ENCODE results near the gene CD300LD.
"Not testable (repeated sequence)": the region's sequence is repeated elsewhere in the genome, so short reads cannot be mapped to it uniquely, and the experiment has no call there.

The CD300LD gene

DNA sequence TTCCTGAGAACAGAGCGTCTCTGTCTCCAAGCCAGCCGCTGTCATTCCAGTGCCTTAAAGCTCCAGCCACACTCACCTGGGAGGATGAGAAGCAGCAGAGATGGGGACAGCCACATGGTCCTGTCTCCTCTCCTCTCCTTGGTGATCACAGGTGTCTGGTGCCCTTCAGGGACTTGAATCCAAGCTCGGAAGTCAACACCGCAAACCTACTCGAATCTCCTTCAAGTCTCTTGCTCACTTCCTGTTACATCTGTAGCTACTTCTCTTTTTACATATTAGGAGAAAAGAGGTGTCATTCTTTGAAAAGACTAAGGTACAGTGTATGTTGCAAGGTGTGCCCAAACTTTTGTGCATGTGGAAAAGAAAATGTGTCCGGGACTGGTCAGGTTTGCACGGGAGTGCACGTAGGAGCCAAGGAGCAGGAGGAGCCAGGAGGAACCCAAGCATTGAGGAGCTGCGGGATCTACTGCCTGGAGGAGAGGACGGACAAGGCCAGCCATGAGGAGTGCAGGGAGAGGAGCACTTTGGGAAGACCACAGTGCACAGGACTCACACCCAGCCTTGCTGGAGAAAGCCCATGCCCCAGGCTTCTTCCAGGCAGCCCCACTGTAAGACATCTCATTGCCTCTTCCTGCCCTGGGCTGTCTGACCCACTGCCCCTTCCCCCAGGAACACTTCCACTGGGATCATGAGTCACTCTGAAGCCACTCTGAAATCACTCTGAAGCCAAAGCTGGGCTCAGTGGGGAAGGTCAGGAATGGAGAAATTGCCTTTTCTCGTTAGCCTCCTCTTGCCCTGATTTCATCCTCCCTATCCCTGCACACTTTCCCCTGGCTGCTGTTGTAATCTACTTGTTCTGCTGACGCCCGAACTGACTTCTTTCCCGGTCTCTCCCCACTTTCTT lies at the start of gene CD300LD:
TSS of gene CD300LD (minus strand) at position 197 of the 904 bp plus-strand sequence. CDS start at position 116, 81 bp downstream.
- H3K27ac ChIP-seq, result no peak within 1 kb of the TSS
- TF ChIP-seq, protein P1, sequence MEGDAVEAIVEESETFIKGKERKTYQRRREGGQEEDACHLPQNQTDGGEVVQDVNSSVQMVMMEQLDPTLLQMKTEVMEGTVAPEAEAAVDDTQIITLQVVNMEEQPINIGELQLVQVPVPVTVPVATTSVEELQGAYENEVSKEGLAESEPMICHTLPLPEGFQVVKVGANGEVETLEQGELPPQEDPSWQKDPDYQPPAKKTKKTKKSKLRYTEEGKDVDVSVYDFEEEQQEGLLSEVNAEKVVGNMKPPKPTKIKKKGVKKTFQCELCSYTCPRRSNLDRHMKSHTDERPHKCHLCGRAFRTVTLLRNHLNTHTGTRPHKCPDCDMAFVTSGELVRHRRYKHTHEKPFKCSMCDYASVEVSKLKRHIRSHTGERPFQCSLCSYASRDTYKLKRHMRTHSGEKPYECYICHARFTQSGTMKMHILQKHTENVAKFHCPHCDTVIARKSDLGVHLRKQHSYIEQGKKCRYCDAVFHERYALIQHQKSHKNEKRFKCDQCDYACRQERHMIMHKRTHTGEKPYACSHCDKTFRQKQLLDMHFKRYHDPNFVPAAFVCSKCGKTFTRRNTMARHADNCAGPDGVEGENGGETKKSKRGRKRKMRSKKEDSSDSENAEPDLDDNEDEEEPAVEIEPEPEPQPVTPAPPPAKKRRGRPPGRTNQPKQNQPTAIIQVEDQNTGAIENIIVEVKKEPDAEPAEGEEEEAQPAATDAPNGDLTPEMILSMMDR (conservative IDR thresholded peaks at IDR 0.05), result no peak

DNA sequence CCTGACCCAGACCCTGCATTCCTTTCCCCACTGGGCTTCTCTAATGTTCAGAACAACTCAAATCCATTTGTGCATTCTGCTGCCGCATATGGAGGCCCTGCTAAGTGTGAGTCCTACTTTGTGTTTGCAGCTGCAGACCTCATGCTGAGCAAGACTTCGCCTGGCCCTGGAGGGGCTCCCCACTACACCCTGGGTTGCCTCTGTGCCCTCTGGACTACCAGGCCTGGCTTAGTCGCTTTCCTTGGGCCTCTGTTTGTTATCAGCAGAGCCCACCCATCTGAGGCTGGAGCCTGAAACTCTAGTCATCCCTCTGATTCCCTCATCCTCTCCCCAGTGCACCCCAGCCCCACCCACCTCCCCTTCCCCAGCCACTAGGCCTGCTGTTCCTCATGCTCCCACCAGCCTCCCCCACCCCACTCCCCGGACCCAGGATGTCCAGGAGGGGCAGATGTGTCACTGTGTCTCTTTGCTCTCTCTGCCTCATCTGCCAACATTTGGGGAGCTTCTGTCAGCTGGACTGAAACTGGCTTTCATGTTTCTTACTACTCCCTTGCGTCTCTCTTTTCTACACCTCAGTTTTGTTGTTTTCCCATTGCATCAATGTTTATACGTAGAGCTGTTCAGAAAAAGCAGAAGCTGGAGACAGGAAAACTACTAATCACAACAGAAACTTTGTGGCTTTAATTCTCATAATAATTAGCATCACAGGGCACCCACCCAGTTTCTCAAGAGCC lies 49.3 kb upstream of the CD300LD start:
- no peak overlapping the region for H3K27ac ChIP-seq
- TF ChIP-seq, protein P1 (conservative IDR thresholded peaks at IDR 0.05), result no peak

DNA sequence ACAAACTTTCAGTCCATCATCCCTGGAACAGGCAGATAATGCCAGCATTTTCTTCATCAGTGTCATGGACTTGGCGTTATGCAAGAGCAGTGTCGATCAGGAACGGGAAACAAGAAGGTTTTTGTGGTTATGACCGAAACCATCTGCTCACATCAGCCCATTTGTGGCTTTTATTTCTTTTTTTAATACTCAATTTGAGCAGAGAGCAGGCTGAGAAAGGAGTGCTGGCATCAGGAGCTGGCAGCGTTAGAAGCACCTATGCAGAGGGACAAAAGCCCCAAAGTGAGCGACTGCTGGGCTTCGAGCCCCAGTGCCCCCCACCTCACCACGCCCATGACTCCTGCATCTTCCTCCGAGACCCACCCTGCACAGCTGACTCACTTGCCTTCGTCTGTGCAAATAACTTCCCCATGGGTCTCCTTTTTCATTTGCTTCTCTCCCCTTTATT lies 47.6 kb upstream of the CD300LD start:
- TF ChIP-seq, protein P1 (conservative IDR thresholded peaks at IDR 0.05), result no peak
- no peak overlapping the region for H3K27ac ChIP-seq

DNA sequence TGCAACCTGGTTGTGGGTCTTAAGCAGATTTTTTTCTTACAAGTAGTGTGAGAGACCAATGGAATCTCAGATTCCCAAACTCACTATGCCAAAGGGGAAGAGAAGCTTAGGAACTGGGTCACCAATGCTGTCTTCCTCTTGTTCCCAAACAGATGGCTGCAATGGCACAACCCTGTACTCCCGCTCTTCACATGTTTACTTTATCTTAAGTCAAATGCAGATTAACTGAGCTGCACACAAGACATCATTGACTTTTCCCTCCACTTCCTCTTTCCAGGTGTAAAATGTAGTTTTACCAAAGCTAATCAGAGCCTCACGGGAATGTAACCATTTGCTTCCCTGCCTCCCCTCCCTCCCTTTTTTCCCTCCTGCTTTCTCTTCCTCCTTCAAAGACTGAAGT lies 45.8 kb upstream of the CD300LD start:
- no peak overlapping the region for H3K27ac ChIP-seq
- TF ChIP-seq, protein P1 (conservative IDR thresholded peaks at IDR 0.05), result no peak

DNA sequence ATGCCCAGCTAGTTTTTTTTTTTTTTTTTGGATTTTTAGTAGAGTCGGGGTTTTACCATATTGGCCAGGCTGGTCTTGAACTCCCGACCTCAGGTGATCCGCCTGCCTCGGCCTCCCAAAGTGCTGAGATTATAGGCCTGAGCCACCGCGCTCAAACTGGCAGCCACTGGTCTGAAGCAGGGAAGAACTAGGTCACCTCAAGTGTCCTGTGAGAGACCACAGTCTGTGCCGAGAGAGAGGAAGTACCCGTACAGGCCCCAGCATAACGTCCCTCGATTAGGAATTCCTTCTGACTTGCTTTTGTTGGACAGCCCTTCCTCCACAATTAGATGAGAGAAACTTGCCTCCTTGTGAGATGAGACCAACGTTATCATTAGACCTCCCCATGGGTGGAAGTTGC lies 45.2 kb upstream of the CD300LD start:
- TF ChIP-seq, protein P1 (conservative IDR thresholded peaks at IDR 0.05), result no peak
- no peak overlapping the region for H3K27ac ChIP-seq

DNA sequence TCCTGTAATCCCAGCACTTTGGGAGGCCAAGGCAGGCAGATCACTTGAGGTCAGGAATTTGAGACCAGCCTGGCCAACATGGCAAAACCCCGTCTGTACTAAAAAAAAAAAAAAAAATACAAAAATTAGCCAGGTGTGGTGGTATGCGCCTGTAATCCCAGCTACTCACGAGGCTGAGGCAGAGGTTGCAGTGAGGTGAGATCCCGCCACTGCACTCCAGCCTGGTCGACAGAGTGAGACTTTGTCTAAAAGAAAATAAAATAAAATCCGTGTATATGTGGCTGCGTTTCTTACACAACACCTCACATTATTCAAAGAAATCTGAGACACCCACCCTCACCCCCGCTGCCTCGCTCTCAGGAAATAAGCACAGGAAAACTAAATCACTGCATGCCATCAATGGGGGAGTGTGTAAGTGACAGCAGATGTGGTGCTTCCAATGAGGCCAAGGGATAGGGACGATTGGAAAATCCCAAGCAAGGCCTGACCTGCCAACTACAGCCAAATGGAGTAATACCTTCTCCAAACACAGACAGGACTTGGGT lies 44.5 kb upstream of the CD300LD start:
- not testable (repeated sequence) for H3K27ac ChIP-seq

DNA sequence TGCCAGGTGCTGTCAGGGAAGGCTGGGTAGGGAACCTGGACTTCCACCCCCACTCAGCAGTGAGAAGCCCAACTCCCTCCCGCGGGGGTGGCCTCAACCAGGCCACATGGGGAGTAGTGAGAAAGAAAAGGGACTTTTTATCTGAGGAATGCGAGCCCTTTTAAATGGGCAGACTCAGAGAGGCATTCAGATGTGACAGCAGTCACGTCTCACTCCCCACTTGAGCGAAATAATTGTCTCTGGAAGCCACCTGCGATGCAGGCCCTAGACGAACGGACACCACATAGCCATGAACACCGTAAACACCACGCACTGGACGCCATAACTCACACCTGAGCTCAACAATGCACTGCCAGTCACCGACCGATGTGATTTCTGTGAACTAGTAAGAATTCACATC lies 43.3 kb upstream of the CD300LD start:
- no peak overlapping the region for H3K27ac ChIP-seq
- TF ChIP-seq, protein P1 (conservative IDR thresholded peaks at IDR 0.05), result no peak
